ENCODE measurements around the gene INSRR.

The INSRR gene

GRCh38 chr1:156804026-156804425, 54.9 kb downstream of the INSRR start:
- TF ChIP-seq EZH2phosphoT487 (conservative IDR thresholded peaks at IDR 0.05; ENCODE audit: low read length): no peak
- TF ChIP-seq CTCF (IDR thresholded peaks at IDR 0.05; ENCODE audit: insufficient read depth, low read length, poor library complexity, severe bottlenecking): no peak
- no peak overlapping the region for H3K9ac ChIP-seq (ENCODE audit: low read length)

DNA sequence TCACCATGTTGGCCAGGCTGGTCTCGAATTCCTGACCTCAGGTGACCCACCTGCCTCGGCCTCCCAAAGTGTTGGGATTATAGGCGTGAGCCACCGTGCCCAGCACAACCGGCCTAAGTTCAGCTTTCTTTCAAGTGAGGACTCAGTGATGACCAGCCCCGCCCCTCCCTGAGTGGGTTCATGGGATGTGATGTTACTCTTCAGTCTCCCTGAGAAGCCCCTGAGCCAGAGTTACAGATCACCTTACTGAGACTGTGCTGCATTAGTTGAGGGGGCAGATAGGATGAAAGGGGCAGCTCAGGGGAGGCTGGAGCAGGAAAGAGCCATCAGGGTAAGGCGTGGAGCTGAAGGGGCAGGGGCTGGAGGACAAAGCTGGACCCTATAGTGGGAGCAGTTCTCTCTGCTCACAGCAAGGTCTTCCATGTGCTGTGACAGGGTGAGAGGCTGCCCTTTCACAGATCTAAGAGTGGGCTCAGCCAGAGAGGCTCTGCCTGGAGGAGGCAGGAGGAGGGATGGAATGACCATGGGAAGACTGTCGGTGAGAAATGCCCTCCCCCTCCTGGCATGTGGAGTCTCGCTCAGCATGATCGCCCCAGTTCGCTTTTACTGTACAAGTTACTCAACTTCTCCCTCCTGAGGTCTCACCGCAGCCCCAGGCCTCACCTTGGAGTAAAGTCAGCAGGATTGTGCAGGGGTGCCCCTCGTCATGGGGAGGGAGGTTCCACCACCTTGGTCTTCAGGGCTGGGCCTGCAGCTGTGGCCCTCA, 55.6 kb downstream of the INSRR start:
- no peaks in the 10 kb centered on the region; the same call in 1 of the 2 replicates for H4K20me1 ChIP-seq (ENCODE audit: low read depth, low read length)
- H3K36me3 ChIP-seq (ENCODE audit: low read length): peaks cover 6% of the 10 kb centered on the region; the same call in 1 of the 2 replicates

More at GRCh38 chr1:156804026-156804425, 54.9 kb downstream of the INSRR start:
- Histone ChIP-seq H3K9me2 (replicated peaks; ENCODE audit: insufficient read depth, low read length) (no peaks in the 10 kb centered on the region), H3K4me3 (ENCODE audit: insufficient read depth, low read length, poor library complexity, severe bottlenecking) (no peak overlapping the region), H3K36me3 (ENCODE audit: low read length) (0 out of 2 replicates have a peak, but pooled peaks cover 5% of the 10 kb centered on the region), H3K9me3 (ENCODE audit: insufficient read depth, low read length) (no peaks in the 10 kb centered on the region), H3F3A (ENCODE audit: insufficient read depth) (no peaks in the 10 kb centered on the region), H2AFZ (ENCODE audit: low read depth, low read length, severe bottlenecking) (no peak overlapping the region), H3K27me3 (ENCODE audit: low read length) (no peaks in the 10 kb centered on the region), H3K4me2 (ENCODE audit: low read depth, low read length, poor library complexity, severe bottlenecking) (no peak overlapping the region), H4K20me1 (ENCODE audit: low read depth, low read length) (no peaks in the 10 kb centered on the region; the same call in 1 of the 2 replicates), H3K27ac (ENCODE audit: low read depth, low read length) (no peak overlapping the region), H3K79me2 (ENCODE audit: insufficient read depth, low read length) (no peaks in the 10 kb centered on the region)

DNA sequence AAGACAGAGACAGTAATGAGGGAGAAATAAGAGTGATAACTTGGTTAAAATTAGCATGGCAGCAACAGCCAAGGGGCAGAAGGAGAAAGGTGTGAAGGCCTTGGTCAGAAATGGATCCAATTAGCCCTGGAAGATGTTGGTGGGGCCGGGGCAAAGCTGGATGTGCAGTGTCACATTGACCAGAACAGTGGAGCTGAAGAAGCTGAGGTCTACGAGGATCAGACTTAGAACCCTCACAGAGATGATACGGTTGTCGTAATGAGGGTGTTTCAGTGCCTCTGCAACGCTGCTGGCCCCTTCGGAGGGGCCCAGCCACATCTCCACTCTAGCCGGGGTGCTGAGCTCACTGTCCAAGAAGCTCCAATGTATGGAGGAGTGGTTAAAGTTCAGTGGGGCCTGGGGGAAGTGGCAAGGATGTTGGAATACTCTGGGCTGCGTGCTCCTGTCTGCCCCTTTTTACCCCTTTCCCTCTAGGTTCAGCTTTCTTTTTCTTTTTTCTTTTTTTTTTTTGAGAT, 56.4 kb downstream of the INSRR start:
- H3K36me3 ChIP-seq (ENCODE audit: low read length): peaks cover 14% of the 10 kb centered on the region; the same call in 1 of the 2 replicates
- H2AFZ ChIP-seq (ENCODE audit: low read depth, low read length, severe bottlenecking): no peak overlapping the region
- TF ChIP-seq CTCF (IDR thresholded peaks at IDR 0.05; ENCODE audit: insufficient read depth, low read length, poor library complexity, severe bottlenecking): no peak
- no peak for TF ChIP-seq EZH2phosphoT487 (conservative IDR thresholded peaks at IDR 0.05; ENCODE audit: low read length)
- H3K9ac ChIP-seq (ENCODE audit: low read length): no peak overlapping the region
- H3F3A ChIP-seq (ENCODE audit: insufficient read depth): no peaks in the 10 kb centered on the region
- no peaks in the 10 kb centered on the region for H3K27me3 ChIP-seq (ENCODE audit: low read length)
- no peaks in the 10 kb centered on the region for H3K79me2 ChIP-seq (ENCODE audit: insufficient read depth, low read length)
- H3K27ac ChIP-seq (ENCODE audit: low read depth, low read length): no peak overlapping the region
- no peak overlapping the region for H3K4me2 ChIP-seq (ENCODE audit: low read depth, low read length, poor library complexity, severe bottlenecking)
- H3K9me2 ChIP-seq (replicated peaks; ENCODE audit: insufficient read depth, low read length): no peaks in the 10 kb centered on the region
- no peaks in the 10 kb centered on the region for H3K9me3 ChIP-seq (ENCODE audit: insufficient read depth, low read length)
- H4K20me1 ChIP-seq (ENCODE audit: low read depth, low read length): no peaks in the 10 kb centered on the region; the same call in 1 of the 2 replicates
- no peak overlapping the region for H3K4me3 ChIP-seq (ENCODE audit: insufficient read depth, low read length, poor library complexity, severe bottlenecking)

More for the DNA sequence above, 55.6 kb downstream of the INSRR start:
- Histone ChIP-seq H3K4me3 (ENCODE audit: insufficient read depth, low read length, poor library complexity, severe bottlenecking) (no peak overlapping the region), H3F3A (ENCODE audit: insufficient read depth) (no peaks in the 10 kb centered on the region), H3K27me3 (ENCODE audit: low read length) (no peaks in the 10 kb centered on the region), H2AFZ (ENCODE audit: low read depth, low read length, severe bottlenecking) (no peak overlapping the region), H3K79me2 (ENCODE audit: insufficient read depth, low read length) (no peaks in the 10 kb centered on the region), H3K4me2 (ENCODE audit: low read depth, low read length, poor library complexity, severe bottlenecking) (no peak overlapping the region), H3K9me2 (replicated peaks; ENCODE audit: insufficient read depth, low read length) (no peaks in the 10 kb centered on the region), H3K9ac (ENCODE audit: low read length) (no peak overlapping the region), H3K9me3 (ENCODE audit: insufficient read depth, low read length) (no peaks in the 10 kb centered on the region), H3K27ac (ENCODE audit: low read depth, low read length) (no peak overlapping the region)
- TF ChIP-seq EZH2phosphoT487 (conservative IDR thresholded peaks at IDR 0.05; ENCODE audit: low read length) (no peak), CTCF (IDR thresholded peaks at IDR 0.05; ENCODE audit: insufficient read depth, low read length, poor library complexity, severe bottlenecking) (no peak)
